Ovary (tissue), 9 donors: ENCODE measurements around the gene BACE2. TPM values are rescaled to one million over a fixed set of nuclear protein-coding genes. Genes with fewer than 3 reads are reported as not detected.

Source experiments
- DNase-seq, 5 donors: peaks; one replicate each; pipeline ENCODE4 v3.0.0-alpha.2; 2019 to 2020
- H3K27ac ChIP-seq, 2 donors: fragments of 200-600 bp; one replicate each; pipeline versions ENCODE4 v1.5.1 to v1.8.0; 2019 to 2022
- H3K27me3 ChIP-seq: fragments of 200-600 bp; one replicate; pipeline ENCODE4 v1.8.0; 2022
- H3K36me3 ChIP-seq: fragments of 200-600 bp; sonication (generic); one replicate; pipeline ENCODE4 v1.5.1; 2019
- H3K4me1 ChIP-seq: one replicate; pipeline ENCODE4 v1.8.1; 2013; ENCODE audit warnings: mild to moderate bottlenecking, moderate library complexity; ENCODE audit not compliant: insufficient read depth
- H3K4me3 ChIP-seq: fragments of 200-600 bp; sonication (generic); one replicate; pipeline ENCODE4 v1.5.1; 2017
- H3K9me3 ChIP-seq, 2 donors: fragments of 200-600 bp in 1 of 2; sonication (generic) in 1 of 2; one replicate each; pipeline versions ENCODE4 v1.5.1 to v1.8.1; 2013 to 2019; ENCODE audit warnings: mild to moderate bottlenecking in 1 of 2, moderate library complexity in 1 of 2
- EP300 ChIP-seq: sonication (generic); formaldehyde crosslinking; IDR thresholded peaks from one replicate; pipeline ENCODE4 v1.6.1; 2017; ENCODE audit warnings: antibody characterized with exemption
- POLR2A ChIP-seq: fragments of 450-650 bp; IDR thresholded peaks from one replicate; pipeline ENCODE4 v1.6.1; 2017; ENCODE audit warnings: antibody characterized with exemption, mild to moderate bottlenecking, moderate library complexity
- WGBS, 3 donors: extraction: QIAGEN DNeasy Blood & Tissue Kit in 1 of 3; methylation state at CpG; one replicate each; pipeline versions ENCODE4 v1.1.5 to v1.1.7; 2013 to 2017; 5-methylcytosine and 5-hydroxymethylcytosine counted together
- intact Hi-C, 4 donors: fragments of 100-400 bp; cut with DNase I; formaldehyde crosslinking; loops; one replicate each; pipeline versions ENCODE4 v1.11.0 to v1.15.1; 2022 to 2023
- polyA plus RNA-seq, 2 donors: library from polyadenylated mRNA; stranded (reverse); fragments of 200-250 nt in 1 of 2; fragments of 350-450 nt in 1 of 2; fragmentation: Illumina TruSeq in 1 of 2; extraction: RNeasy Lipid Tissue Mini Kit (QIAGEN cat#74804) in 1 of 2; gene quantifications; one replicate each; pipeline ENCODE4 v1.2.3, GENCODE V29; 2013 to 2014
- total RNA-seq, 7 donors: library from RNA; depleted of rRNA in 2 of 7; stranded (reverse); fragments of >200 nt in 2 of 7; fragmentation: NEBNext Ultra II Directional in 3 of 7; extraction: Animal tissue kit (Norgen Biotek cat#: 25700) in 3 of 7; gene quantifications; one replicate each; pipeline versions ENCODE4 v1.1.0 to v1.2.4, GENCODE V29; 2016 to 2023
- TF ChIP-seq, protein P1 (sequence below), 3 donors: fragments of 450-650 bp in 2 of 3; fragments of 200-600 bp in 1 of 3; IDR thresholded peaks; one replicate each; pipeline versions ENCODE4 v1.5.1 to v1.8.0; 2016 to 2022; ENCODE audit warnings: antibody characterized with exemption in 3 of 3, mild to moderate bottlenecking in 1 of 3
- donor health status: DM: no; HTN: no; CAD: no; lungs with moderate emphysema.
- donor health status: DM: no; HTN: no; CAD: no.
- donor health status: Bipolar disorder and iron deficiency.
- donor health status: DM: yes; HTN: yes; CAD: no.
- donor health status: DM: no; HTN: no; CAD: no.
- donor health status: DM: yes; HTN: yes; CAD: no.

The BACE2 gene
- total and polyA plus RNA-seq, 9 donors, result 11.4 to 75.6 (median 24.4) TPM

DNA sequence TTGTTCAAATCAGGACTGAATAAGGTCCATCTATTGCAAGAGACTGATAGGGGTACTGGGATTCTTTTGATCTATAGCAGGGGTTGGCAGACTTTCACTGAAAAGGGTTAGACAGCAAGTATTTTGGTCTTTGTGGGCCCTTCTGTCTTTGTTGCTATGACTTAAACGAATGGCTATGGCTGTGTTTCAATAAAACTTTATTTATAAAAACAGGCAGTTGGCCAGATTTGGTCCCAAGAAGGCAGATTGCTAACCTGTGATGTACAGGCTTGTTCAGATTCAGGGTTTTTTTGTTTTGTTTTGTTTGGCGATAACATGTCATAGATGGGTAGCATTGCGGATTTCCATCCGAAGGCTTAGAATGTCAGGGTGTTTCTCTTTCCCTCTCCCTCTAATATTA, 3.9 kb upstream of the BACE2 start:
- no peaks in the 10 kb centered on the region for H3K4me1 ChIP-seq
- TF ChIP-seq, protein P1, sequence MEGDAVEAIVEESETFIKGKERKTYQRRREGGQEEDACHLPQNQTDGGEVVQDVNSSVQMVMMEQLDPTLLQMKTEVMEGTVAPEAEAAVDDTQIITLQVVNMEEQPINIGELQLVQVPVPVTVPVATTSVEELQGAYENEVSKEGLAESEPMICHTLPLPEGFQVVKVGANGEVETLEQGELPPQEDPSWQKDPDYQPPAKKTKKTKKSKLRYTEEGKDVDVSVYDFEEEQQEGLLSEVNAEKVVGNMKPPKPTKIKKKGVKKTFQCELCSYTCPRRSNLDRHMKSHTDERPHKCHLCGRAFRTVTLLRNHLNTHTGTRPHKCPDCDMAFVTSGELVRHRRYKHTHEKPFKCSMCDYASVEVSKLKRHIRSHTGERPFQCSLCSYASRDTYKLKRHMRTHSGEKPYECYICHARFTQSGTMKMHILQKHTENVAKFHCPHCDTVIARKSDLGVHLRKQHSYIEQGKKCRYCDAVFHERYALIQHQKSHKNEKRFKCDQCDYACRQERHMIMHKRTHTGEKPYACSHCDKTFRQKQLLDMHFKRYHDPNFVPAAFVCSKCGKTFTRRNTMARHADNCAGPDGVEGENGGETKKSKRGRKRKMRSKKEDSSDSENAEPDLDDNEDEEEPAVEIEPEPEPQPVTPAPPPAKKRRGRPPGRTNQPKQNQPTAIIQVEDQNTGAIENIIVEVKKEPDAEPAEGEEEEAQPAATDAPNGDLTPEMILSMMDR (IDR thresholded peaks at IDR 0.05), result no peak
- no peak for TF ChIP-seq POLR2A
- no peaks in the 10 kb centered on the region for H3K9me3 ChIP-seq
- intact Hi-C loops, result no loop called here
- H3K27ac ChIP-seq, result no peak overlapping the region
- no peaks in the 10 kb centered on the region for H3K36me3 ChIP-seq
- DNase-seq, result no peak
- no peak overlapping the region for H3K4me3 ChIP-seq
- H3K27me3 ChIP-seq, result no peaks in the 10 kb centered on the region
- 80 to 89% (median 81%) methylated on average over 4 of the region's 4 CpGs for WGBS, 3 donors

DNA sequence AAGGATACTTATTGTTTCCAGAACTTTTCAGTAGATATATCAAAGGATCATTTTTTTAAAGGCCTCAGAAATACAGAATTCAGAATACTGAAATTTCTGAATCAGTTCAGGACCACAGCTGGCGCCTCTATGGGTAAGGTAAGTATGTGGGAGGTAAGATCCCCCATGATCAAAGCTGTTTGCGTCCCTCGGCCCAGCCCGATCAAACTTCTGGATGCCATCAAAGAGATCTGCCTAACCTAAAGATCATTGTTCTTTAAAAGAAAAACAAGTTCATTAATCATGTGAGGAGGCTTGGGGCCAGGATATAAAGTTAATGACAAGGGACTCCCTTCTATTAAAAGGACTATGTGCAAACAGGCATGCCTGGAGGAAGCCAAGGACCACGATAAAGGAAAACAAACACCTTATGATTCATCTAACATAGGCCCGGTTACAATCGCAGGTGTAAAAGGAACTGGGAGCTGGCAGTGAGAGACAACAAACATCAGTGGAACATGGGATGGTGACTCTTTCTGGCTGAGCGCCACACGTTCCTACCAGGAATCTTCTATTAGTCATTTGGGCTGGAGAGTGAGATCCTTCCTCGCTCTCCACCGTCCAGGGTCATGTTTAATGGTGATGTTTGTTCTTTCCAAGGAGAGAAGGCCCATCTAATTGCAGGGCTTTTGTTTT, 2.8 kb upstream of the BACE2 start:
- WGBS, 3 donors, result 76 to 79% (median 77%) methylated on average over 11 of the region's 11 CpGs
- H3K27ac ChIP-seq, result no peak overlapping the region
- no peaks in the 10 kb centered on the region for H3K9me3 ChIP-seq
- no peaks in the 10 kb centered on the region for H3K27me3 ChIP-seq
- TF ChIP-seq EP300 (no peak), POLR2A (no peak)
- TF ChIP-seq, protein P1 (IDR thresholded peaks at IDR 0.05), result no peak
- H3K4me3 ChIP-seq, result no peak overlapping the region
- H3K4me1 ChIP-seq, result no peaks in the 10 kb centered on the region
- no peaks in the 10 kb centered on the region for H3K36me3 ChIP-seq
- intact Hi-C loops, result no loop called here
- DNase-seq, result peak in 1 of 5 donors; percentile 40

DNA sequence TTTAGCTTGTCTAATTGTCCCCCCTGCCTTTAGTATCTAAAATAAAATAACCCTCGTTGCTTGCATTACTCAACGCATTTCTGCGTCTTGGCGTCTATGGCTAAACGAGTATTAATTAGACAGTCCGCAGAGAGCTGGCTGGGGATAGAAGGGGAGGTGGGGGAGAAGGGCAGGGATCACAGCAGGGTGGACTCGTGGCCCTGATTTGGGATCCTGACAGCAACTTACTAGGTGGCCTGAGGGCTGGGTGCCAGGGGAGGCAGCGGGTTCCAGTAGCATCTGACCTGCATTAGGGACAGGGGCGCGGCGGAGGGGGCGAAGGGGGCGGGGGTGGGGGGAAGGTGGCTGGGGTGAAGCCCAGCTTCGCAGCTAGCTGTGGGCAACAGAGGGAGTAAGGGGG, 1.1 kb upstream of the BACE2 start:
- TF ChIP-seq, protein P1 (IDR thresholded peaks at IDR 0.05), result no peak
- 3 to 10% (median 6%) methylated on average over 13 to 14 of the region's 14 CpGs for WGBS, 3 donors
- DNase-seq, result peak; percentile 12 to 60 (median 51)
- no peaks in the 10 kb centered on the region for H3K9me3 ChIP-seq
- H3K4me1 ChIP-seq, result no peaks in the 10 kb centered on the region
- H3K36me3 ChIP-seq, result no peaks in the 10 kb centered on the region
- intact Hi-C loops, result no loop called here
- no peaks in the 10 kb centered on the region for H3K27me3 ChIP-seq
- peak overlapping the region; percentile 76 to 85 for H3K27ac ChIP-seq
- H3K4me3 ChIP-seq, result peak overlapping the region; percentile 70

DNA sequence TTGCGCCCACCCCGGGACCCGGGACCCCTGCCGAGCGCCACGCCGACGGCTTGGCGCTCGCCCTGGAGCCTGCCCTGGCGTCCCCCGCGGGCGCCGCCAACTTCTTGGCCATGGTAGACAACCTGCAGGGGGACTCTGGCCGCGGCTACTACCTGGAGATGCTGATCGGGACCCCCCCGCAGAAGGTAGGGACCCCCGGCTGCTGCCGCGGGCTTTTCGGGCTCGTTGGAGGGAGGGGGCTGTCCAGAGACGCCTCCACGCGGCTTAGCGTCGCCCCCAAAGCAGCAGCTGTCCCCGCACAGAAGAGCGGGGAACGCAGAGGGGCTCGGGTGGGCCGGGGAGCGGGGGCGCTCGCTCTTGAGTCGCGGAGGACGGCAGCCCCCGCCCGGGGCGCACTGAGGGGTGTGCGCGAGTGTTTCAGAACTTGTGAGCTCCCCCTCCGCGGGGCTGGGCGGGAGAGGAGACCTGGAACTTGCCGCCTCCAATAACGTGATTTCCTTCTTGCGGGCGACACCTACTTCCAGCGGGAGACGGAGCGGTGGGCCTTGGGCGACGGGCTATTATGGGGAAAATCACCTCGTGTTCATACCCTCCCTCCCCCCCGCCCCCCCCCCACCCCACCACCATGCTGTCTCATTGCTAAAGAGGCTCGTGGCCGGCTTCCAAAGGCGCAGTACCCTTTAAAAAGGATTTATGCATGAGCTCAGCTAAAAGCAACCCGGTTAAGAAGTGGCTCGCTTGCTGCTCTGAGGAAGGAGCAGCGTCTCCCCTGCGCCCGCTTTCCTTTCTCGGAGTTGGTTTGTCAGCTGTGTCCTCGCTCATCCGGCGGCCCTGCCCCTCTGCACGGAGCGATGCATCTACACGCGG, 664 bp downstream of the BACE2 start:
- Histone ChIP-seq H3K4me1 (no peaks in the 10 kb centered on the region), H3K27me3 (no peaks in the 10 kb centered on the region), H3K9me3 (no peaks in the 10 kb centered on the region), H3K4me3 (peak overlapping the region; percentile 70), H3K27ac (peak overlapping the region in 1 of 2 donors; percentile 85), H3K36me3 (no peaks in the 10 kb centered on the region)
- intact Hi-C loops, result no loop called here
- no peak for TF ChIP-seq EP300
- no peak for TF ChIP-seq POLR2A
- TF ChIP-seq, protein P1 (IDR thresholded peaks at IDR 0.05), result no peak
- 0 to 1% (median 1%) methylated on average over 46 to 75 of the region's 75 CpGs for WGBS, 3 donors
- peak; percentile 40 to 64 (median 59) for DNase-seq
